Endothelial cell (in vitro differentiated cells): Measurements from ENCODE around the gene SCG3. TPM values are rescaled to one million over a fixed set of nuclear protein-coding genes. Genes with fewer than 3 reads are reported as not detected.

ENCODE experiments used
- DNase-seq: peaks from one replicate; pipeline ENCODE4 v3.0.0; 2021; ENCODE audit warnings: low spot score
- H3K27ac Mint-ChIP-seq: one replicate; pipeline ENCODE4 v1.8.0; 2021; ENCODE audit warnings: mixed read lengths, inconsistent platforms; ENCODE audit not compliant: unreplicated experiment
- H3K27me3 Mint-ChIP-seq: one replicate; pipeline ENCODE4 v1.8.0; 2021; ENCODE audit warnings: mild to moderate bottlenecking, moderate library complexity, mixed read lengths, inconsistent platforms; ENCODE audit not compliant: unreplicated experiment
- H3K36me3 Mint-ChIP-seq: one replicate; pipeline ENCODE4 v1.8.0; 2021; ENCODE audit warnings: mild to moderate bottlenecking, low read depth, mixed read lengths, inconsistent platforms; ENCODE audit not compliant: unreplicated experiment
- H3K4me1 Mint-ChIP-seq: one replicate; pipeline ENCODE4 v1.8.0; 2021; ENCODE audit warnings: mild to moderate bottlenecking, mixed read lengths, inconsistent platforms; ENCODE audit not compliant: unreplicated experiment
- H3K4me3 Mint-ChIP-seq: one replicate; pipeline ENCODE4 v1.8.0; 2021; ENCODE audit warnings: mild to moderate bottlenecking, mixed read lengths, inconsistent platforms; ENCODE audit not compliant: unreplicated experiment
- H3K9me3 Mint-ChIP-seq: one replicate; pipeline ENCODE4 v1.8.0; 2021; ENCODE audit warnings: mixed read lengths, inconsistent platforms; ENCODE audit not compliant: unreplicated experiment
- total RNA-seq: library from RNA; stranded (reverse); fragmentation: NEBNext Ultra II Directional; extraction: Animal tissue kit (Norgen Biotek cat#: 25700); gene quantifications from one replicate; pipeline ENCODE4 v1.2.1, GENCODE V29; 2021; ENCODE audit not compliant: unreplicated experiment
- TF ChIP-seq, protein P1 (sequence below): fragments of 200-600 bp; sonication (generic); IDR thresholded peaks from one replicate; pipeline ENCODE4 v1.5.0; 2021; ENCODE audit warnings: antibody characterized with exemption; ENCODE audit not compliant: unreplicated experiment

SCG3 gene
- total RNA-seq, 1 donor from 2014 or later: 37.0 TPM

GRCh38 chr15:51749307-51749706 is 68.0 kb downstream of the SCG3 start:
- Mint-ChIP-seq H3K9me3 (no peaks in the 10 kb centered on the region), H3K27me3 (peaks cover 11% of the 10 kb centered on the region), H3K27ac (no peak overlapping the region), H3K36me3 (peaks cover 7% of the 10 kb centered on the region), H3K4me3 (no peak overlapping the region), H3K4me1 (peaks cover 49% of the 10 kb centered on the region)
- TF ChIP-seq, protein P1, sequence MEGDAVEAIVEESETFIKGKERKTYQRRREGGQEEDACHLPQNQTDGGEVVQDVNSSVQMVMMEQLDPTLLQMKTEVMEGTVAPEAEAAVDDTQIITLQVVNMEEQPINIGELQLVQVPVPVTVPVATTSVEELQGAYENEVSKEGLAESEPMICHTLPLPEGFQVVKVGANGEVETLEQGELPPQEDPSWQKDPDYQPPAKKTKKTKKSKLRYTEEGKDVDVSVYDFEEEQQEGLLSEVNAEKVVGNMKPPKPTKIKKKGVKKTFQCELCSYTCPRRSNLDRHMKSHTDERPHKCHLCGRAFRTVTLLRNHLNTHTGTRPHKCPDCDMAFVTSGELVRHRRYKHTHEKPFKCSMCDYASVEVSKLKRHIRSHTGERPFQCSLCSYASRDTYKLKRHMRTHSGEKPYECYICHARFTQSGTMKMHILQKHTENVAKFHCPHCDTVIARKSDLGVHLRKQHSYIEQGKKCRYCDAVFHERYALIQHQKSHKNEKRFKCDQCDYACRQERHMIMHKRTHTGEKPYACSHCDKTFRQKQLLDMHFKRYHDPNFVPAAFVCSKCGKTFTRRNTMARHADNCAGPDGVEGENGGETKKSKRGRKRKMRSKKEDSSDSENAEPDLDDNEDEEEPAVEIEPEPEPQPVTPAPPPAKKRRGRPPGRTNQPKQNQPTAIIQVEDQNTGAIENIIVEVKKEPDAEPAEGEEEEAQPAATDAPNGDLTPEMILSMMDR: no peak
- DNase-seq: no peak

GRCh38 chr15:51750186-51750585 is 68.9 kb downstream of the SCG3 start:
- Mint-ChIP-seq H3K27me3 (peaks cover 11% of the 10 kb centered on the region), H3K4me3 (peak overlapping the region; percentile 98), H3K36me3 (peaks cover 7% of the 10 kb centered on the region), H3K27ac (no peak overlapping the region), H3K9me3 (no peaks in the 10 kb centered on the region), H3K4me1 (peaks cover 51% of the 10 kb centered on the region)
- TF ChIP-seq, protein P1: no peak
- no peak for DNase-seq

- H3K27me3 Mint-ChIP-seq: peaks cover 11% of the 10 kb centered on the region
Measured at GRCh38 chr15:51750792-51751696, 69.7 kb downstream of the SCG3 start, which contains the start of gene TMOD2. Gene TMOD2 (plus strand): TSS chr15:51751597. CDS start chr15:51766442, 14,845 bp downstream.

GRCh38 chr15:51751697-51752683 is 70.7 kb downstream of the SCG3 start:
- Mint-ChIP-seq H3K9me3 (no peaks in the 10 kb centered on the region), H3K4me3 (peak overlapping the region; percentile 95), H3K4me1 (peaks cover 62% of the 10 kb centered on the region), H3K27ac (peak overlapping the region; percentile 23), H3K36me3 (peaks cover 7% of the 10 kb centered on the region), H3K27me3 (peaks cover 11% of the 10 kb centered on the region)
- DNase-seq: peak; percentile 50
- TF ChIP-seq, protein P1: no peak

More at GRCh38 chr15:51750792-51751696, 69.7 kb downstream of the SCG3 start, which contains the start of gene TMOD2:
- H3K27ac Mint-ChIP-seq: peak within 1 kb of the TSS; percentile 23
- peak; percentile 55 for DNase-seq
- TF ChIP-seq, protein P1: no peak
- H3K4me3 Mint-ChIP-seq: peak within 1 kb of the TSS; percentile 98
- H3K9me3 Mint-ChIP-seq: no peaks in the 10 kb centered on the region
- H3K4me1 Mint-ChIP-seq: peaks cover 54% of the 10 kb centered on the region
- H3K36me3 Mint-ChIP-seq: peaks cover 7% of the 10 kb centered on the region
